HG03066 (cell line): ENCODE measurements around the gene JPH2.

ENCODE experiments used
- ATAC-seq: cut with Tn5 transposase; IDR thresholded peaks from one replicate; pipeline ENCODE4 v1.9.1; 2021; ENCODE audit warnings: low read depth; ENCODE audit not compliant: unreplicated experiment

The JPH2 gene

GRCh38 chr20:44110816-44111568 is 76.0 kb downstream of the JPH2 start:
- ATAC-seq: no peak

GRCh38 chr20:44109951-44110361 is 77.0 kb downstream of the JPH2 start:
- ATAC-seq: no peak

GRCh38 chr20:44106615-44107014 is 80.4 kb downstream of the JPH2 start:
- no peak for ATAC-seq

- no peak for ATAC-seq
Measured at GRCh38 chr20:44104798-44105517, 82.0 kb downstream of the JPH2 start.

GRCh38 chr20:44102582-44102981 is 84.4 kb downstream of the JPH2 start:
- no peak for ATAC-seq

- ATAC-seq: no peak
Measured at GRCh38 chr20:44099832-44100231, 87.2 kb downstream of the JPH2 start.

GRCh38 chr20:44098657-44099056 is 88.3 kb downstream of the JPH2 start:
- ATAC-seq: no peak

GRCh38 chr20:44098256-44098630 is 88.7 kb downstream of the JPH2 start:
- ATAC-seq: no peak

GRCh38 chr20:44097521-44098255 is 89.3 kb downstream of the JPH2 start:
- no peak for ATAC-seq

GRCh38 chr20:44095831-44096230 is 91.2 kb downstream of the JPH2 start:
- ATAC-seq: no peak

GRCh38 chr20:44093249-44093582 is 93.8 kb downstream of the JPH2 start:
- ATAC-seq: no peak

- ATAC-seq: no peak
Measured at GRCh38 chr20:44092551-44093248, 94.3 kb downstream of the JPH2 start.

GRCh38 chr20:44091026-44091425 is 96.0 kb downstream of the JPH2 start:
- no peak for ATAC-seq

GRCh38 chr20:44089987-44090674 is 96.9 kb downstream of the JPH2 start:
- no peak for ATAC-seq

GRCh38 chr20:44087857-44088120 is 99.2 kb downstream of the JPH2 start:
- ATAC-seq: no peak

GRCh38 chr20:44087051-44087856 is 99.7 kb downstream of the JPH2 start:
- ATAC-seq: no peak

GRCh38 chr20:44085616-44086434 is 101.2 kb downstream of the JPH2 start:
- no peak for ATAC-seq

GRCh38 chr20:44084891-44085290 is 102.1 kb downstream of the JPH2 start:
- no peak for ATAC-seq

- ATAC-seq: no peak
Measured at GRCh38 chr20:44084439-44084838, 102.5 kb downstream of the JPH2 start.
